ENCODE data around the gene KDM7A.
"Not testable (repeated sequence)": the region's sequence is repeated elsewhere in the genome, so short reads cannot be mapped to it uniquely, and the experiment has no call there.

Gene KDM7A

DNA sequence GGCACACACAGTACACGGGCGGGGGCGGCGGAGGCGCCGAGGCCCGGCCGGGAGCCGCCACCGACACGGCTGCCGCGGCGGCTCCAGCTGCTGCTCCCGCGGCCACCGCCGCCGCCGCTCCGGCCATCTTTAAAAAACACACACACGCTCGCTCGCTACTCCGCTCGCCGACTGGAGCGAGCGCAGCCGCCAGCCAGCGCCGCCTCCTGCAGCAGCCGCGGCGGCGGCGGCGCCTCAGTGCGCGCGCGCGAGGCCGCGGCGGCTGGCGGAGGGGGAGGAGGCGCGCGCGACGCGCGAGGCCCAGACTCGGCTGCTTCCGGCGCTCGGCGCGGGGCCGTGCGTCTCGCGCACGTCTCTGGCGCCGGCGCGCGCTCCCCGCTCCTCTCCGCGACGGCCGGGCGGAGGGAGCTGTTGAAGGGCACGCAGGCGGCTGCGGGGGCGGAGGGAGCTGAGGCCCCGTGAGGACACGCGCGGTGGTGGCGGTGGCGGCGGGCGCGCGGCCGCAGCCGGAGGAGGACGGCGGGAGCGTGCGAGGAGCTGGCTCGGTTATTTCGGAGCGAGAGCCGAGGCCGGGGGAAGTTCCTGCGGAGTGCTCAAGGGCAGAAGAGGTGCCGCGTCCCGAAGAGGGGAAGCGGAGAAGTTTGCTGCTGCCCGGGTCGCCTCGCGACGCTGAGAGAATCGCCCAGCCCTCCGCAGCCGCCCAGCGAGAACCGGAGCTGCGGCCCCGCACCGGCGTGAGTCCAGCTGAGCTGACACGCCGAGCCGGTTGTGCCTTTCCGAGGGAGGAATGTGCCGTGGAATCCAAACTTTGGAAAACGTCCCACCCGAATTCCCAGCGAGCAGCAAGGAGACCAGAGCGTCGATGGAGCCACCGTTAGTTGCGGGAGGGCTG, at the start of gene KDM7A:
Gene KDM7A, minus strand, starts transcription at position 173 of the 892 bp plus-strand sequence. Its CDS starts 46 bp downstream, at position 127.
- peak; percentile 87 for DNase-seq (ENCODE audit: low read depth, low spot score)

DNA sequence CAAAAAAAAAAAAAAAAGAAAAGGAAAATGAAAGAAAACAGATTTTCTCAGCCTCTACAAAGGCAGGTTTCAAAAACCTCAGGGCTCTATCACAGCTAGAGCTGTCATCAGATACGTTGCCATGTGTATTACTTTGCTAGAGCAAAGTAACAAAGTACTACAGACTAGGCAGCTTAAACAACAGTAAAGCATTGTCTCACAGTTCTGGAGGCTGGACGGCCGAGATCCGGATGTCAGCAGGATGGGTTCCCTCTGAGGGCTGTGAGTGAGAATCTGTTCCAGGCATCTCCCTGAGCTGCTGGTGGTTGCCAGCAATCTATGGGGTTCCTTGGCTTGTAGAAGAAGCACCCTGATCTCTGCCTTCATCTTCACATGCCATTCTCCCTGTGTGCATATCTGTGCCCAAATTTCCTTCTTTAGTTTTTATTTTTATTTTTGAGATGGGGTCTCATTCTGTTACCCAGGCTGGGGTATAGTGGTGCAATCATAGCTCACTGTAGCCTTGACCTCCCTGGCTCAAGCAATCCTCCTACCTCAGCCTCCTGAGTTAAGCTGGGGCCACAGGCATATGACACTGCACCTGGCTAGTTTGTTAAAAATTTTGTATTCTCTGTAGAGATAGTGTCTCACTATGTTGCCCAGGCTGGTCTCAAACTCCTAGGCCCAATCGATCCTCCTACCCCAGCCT, 48.9 kb upstream of the KDM7A start:
- DNase-seq (ENCODE audit: low read depth, low spot score): no peak

DNA sequence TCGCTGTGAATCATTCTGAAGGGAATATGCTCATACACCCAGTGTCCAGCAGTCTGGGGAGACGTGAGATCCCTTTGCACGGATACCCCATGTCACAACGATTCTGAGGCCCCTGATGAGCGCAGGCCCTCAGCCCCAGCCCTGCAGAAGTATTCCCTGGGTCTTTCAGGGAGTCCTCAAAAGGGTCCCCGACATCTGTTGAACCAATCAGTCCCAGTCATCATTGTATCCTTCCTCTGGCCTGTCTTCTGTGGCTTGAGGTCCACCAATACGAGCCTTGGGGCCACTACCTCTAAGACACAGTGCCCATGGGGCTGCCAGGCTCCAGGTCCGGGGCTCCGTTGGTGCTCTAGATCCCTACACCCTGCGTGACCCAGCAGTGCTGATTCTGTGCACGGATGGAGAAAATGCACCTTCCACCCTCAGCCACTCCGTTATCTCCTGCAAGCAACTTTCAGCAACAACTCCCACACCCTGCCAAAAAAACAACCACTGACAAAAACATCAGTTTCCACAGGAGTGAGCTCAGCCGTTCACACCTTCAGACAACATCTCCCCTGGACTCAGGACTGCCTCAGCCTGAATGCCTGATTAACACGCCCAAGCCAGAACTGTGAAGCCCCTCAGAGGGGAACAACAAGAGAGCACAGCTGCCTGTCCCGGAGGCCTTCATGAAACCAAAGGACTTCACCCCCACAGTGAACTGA, 46.9 kb upstream of the KDM7A start:
- DNase-seq (ENCODE audit: low read depth, low spot score): no peak

DNA sequence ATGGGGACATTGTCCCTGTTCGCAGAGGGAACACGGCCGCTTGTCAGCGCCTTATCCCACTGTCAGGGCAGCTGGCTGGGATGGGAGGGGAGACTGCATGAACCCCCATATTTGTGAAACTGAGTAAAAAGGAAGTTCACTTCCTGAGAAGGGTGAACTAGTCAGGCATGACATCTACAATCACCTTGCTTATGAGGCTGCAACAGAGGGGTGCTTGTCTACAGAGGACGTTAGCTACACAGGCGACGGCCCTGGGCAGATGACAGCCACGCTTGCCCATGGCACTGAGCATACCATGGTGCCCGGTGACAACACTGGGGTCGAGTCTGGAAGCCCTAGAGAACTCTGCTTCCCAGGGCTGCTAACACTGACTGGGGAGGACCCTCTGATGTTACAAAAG, 46.0 kb upstream of the KDM7A start:
- no peak for DNase-seq (ENCODE audit: low read depth, low spot score)

- DNase-seq (ENCODE audit: low read depth, low spot score): peak; percentile 48
Observed at GRCh38 chr7:140219672-140220524, 43.1 kb upstream of the KDM7A start.

- DNase-seq (ENCODE audit: low read depth, low spot score): no peak
Observed at GRCh38 chr7:140218656-140219055, 41.9 kb upstream of the KDM7A start.

- no peak for DNase-seq (ENCODE audit: low read depth, low spot score)
Observed at GRCh38 chr7:140217750-140218501, 41.1 kb upstream of the KDM7A start.

DNA sequence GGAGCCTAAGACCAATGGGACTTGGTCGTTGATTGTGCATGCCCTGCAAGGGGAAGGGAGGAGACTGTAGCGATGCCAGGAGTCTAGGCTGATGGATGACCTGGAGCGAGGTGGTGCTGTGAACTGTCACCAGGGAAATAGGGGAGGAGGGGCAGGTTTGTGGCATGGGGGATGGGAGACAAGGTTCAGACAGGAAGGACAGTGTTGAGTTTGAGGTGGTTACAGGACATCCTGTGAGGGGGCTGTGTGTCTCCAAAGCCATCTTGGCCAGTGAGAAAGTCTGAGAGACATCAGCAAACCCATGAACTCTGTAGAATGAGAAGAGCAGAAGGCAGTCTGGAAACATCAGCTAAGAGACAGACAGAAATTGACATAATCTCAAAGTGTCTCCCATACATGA, 38.5 kb upstream of the KDM7A start:
- DNase-seq (ENCODE audit: low read depth, low spot score): no peak

DNA sequence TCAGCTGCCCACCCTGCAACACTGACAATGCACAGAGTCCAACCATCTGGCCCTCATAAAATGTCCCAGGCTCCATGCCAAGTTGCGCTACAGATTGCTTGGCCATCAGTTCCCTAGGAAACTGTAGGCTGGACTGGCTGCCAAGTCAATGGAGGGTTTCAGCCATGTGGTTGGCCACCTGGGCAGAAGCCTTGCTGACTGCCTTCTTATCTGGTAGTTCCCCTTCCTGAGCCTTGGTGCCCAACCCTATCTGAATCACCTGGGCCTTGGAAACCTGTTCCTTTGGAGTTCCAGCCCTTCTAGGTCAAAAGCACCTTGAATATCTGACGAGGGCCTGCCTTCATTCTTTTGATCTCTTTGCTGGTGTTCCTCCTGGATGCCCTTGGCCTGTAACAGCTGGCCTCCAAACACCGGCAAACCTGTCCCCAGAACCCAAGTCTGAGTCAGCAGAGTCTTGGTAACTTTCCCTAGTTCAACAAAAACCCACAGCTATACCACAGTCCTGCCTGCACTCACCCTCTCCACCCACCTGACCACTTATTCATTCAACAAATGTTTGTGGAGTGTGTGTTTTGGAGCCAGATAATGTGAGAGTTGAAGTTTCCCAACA, 37.4 kb upstream of the KDM7A start:
- DNase-seq (ENCODE audit: low read depth, low spot score): no peak

DNA sequence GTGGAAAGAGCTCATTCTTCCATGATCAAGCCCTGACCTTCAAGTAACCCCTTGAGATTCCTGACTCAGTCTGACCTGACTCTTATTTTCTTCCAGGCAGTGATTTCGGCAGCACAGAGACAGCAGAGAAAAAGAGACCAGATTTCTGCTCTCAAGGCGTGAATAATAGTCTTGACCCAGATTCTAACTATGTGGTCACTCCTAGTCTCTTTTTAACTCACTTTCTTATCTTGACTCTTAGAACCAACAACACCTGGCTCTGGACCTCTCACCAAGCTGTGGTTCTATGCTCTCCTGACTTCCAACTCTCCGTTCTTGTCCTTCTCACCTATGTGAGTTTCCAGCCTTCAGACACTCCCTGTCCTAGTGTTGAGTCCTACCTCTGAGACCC, 36.9 kb upstream of the KDM7A start:
- no peak for DNase-seq (ENCODE audit: low read depth, low spot score)

- no peak for DNase-seq (ENCODE audit: low read depth, low spot score)
Observed at GRCh38 chr7:140212100-140212881, 35.5 kb upstream of the KDM7A start.

DNA sequence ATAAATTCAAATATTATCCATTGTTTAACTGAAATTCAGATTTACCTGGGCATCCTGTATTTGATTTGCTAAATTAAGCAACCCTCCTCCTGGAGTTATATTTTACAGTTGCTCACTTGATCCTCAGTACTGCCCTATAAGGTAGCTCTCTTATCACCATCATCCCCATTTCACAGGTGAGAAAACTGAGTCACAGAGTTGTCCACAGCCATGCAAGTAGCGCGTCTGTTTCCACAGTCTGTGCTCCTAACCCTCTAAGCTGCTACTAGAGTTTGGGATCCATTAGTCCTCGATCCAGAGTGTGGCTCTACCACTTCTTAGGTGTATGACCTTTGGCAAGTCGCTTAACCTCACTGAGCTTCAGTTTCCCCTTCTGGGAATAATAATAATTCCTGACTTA, 34.9 kb upstream of the KDM7A start:
- DNase-seq (ENCODE audit: low read depth, low spot score): no peak

DNA sequence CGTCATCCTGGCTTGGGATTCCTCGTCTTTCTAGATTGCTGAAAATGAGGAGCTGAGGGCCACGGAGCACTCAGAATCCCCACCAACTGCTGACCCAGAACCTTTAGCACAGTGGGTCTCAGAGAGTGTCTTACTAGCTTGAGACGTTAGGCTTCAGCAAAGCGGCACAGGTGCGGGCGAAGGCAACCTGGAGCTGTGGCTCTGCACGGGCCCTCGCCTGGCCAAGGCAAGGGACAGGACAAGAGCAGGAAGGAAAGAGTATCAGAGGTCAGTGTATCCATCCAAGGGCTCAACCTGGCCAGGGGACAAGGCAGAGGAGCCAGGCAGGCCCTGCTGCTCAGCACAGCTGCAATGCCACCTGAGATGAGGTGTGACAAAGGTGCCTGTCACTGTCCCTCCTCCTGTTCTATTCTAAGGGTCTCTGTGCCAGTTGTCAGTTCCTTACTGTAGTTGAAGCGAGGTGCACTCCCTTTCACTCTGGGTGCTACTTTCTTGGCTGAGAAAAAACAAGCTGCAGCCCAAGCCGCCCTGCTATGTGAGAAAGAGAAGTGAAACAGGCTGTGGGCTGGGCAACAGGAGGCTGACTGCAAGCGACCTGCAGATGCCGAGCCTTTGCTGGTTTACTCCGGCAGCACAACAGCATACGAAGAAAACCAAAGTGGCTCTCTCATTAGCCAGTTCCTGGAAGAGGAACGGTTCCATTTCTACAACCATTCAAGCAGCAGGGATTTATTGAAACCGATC, 33.3 kb upstream of the KDM7A start:
- DNase-seq (ENCODE audit: low read depth, low spot score): no peak

DNA sequence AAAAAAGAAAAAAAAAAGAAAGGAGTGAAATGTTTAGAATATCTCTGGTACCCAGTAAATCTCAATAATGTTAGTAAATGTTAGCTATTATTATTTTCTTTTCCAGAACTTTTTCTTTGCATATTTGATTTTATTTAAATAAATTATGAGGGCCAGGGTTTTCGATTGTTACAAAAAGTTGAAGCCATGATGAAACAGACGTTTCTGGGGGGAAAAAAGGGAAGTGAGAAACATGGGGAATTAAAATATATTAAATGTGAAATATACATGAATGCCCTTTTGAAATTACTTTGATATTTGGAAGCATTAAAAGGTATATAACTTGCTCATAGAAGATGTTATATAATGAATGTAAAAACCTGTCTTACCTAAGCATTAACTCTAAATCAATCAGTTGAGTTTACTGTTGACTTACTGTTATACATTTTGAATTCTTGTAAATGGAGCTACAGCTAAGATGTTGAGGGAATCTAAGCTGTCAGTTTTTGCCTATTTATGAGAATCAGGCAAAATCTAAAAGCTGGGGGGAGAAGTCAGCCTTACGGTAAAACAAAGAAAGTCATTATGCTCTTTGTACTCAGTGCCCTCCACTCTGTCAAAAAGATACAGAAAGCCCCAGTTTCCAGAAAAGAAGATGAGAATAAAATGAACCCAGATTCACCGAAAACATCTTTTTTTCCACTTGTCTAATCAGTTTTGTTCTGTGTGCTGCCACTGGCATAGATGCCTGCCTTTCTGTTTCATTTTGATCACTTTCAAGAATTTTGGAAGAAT, 30.0 kb upstream of the KDM7A start:
- DNase-seq (ENCODE audit: low read depth, low spot score): no peak

- no peak for DNase-seq (ENCODE audit: low read depth, low spot score)
Observed at GRCh38 chr7:140205600-140205999, 28.8 kb upstream of the KDM7A start.

- DNase-seq (ENCODE audit: low read depth, low spot score): no peak
Observed at GRCh38 chr7:140203556-140203955, 26.8 kb upstream of the KDM7A start.

- not testable (repeated sequence) for DNase-seq (ENCODE audit: low read depth, low spot score)
Observed at GRCh38 chr7:140202942-140203341, 26.2 kb upstream of the KDM7A start.

DNA sequence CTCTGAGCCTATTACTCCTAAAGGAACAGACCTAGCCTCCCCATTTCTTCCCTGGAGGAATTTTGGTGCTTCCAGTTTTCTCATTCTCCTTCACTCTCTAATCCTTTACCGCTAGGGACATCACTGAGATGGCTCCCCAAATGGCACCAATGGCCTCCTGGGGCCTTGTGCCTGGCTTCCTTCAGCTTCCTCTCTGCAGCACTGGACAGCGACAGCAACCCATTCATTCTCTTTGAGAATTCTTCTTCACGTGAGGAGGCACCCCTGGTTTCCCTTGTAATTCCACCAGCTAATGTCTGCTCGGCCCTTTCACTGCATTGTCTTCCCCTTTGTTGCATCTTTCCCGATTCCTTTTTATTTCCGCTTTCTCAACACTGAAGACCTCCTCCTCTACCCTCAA, 24.6 kb upstream of the KDM7A start:
- peak; percentile 48 for DNase-seq (ENCODE audit: low read depth, low spot score)

Data from ELF-1 (cell line).